ENCODE measurements around the gene TAF8. TPM values are rescaled to one million over a fixed set of nuclear protein-coding genes. Genes with fewer than 3 reads are reported as not detected.

TAF8 gene
- total RNA-seq, 1 donor, result 11.9 TPM

DNA sequence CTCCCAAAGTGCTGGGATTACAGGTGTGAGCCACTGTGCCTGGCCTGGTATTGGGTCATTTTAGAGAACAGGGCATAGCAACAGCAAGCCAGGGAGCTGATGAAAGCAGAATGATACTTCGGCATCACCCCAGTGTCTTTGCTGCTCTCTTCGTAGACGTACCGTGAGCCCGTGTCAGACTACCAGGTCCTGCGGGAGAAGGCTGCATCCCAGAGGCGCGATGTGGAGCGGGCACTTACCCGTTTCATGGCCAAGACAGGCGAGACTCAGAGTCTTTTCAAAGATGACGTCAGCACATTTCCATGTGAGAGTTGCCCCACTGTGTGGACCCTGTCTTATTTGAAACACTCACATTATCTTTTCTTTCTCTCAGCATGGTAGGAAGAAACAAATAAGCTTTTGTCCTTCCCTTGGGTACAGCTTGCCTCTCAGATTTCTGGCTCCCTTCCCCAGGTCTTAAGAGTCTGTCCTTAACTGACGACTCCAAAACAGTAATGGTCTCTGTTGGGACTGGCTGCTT lies 15.9 kb downstream of the TAF8 start:
- H3K4me3 ChIP-seq (ENCODE audit: low read depth, low read length), result no peak overlapping the region
- no peak for DNase-seq (ENCODE audit: low read depth)
- TF ChIP-seq CTCF (IDR thresholded peaks at IDR 0.05; ENCODE audit: insufficient read depth, low read length), result no peak

GRCh38 chr6:42068173-42068572 lies 17.8 kb downstream of the TAF8 start:
- H3K4me3 ChIP-seq (ENCODE audit: low read depth, low read length), result no peak overlapping the region
- TF ChIP-seq CTCF (IDR thresholded peaks at IDR 0.05; ENCODE audit: insufficient read depth, low read length), result no peak
- DNase-seq (ENCODE audit: low read depth), result no peak

DNA sequence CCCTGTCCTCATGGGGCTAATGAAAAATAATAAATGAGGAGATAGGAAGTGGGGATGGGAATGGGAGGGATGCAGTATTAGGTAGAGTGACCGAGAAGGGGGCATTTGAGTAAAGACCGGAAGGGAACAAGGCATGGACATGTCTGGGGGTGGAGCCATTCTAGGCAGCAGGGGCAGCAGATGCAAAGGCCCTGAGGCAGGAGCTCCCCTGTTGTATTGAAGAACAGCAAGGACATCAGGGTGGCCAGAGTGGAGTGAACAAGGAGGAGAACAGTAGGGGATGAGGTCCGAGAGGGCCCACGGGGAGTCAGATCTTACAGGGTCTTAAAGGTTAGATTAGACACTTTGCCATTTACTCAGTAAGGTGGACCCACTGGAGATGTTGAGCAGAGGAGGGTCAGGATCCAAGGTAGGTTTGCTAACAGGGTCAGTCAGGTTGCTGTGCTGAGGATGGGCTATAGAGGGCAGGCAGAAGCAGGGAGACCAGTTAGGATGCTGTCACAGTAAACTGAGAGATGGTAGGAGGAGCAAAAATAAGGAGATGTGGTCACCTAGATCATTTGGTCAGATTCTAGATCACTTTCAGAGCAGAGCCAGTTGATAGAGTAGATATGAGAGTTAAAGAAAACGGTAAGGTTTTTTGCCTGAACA lies 18.7 kb downstream of the TAF8 start:
- DNase-seq (ENCODE audit: low read depth), result no peak
- TF ChIP-seq CTCF (IDR thresholded peaks at IDR 0.05; ENCODE audit: insufficient read depth, low read length), result no peak
- H3K4me3 ChIP-seq (ENCODE audit: low read depth, low read length), result no peak overlapping the region

DNA sequence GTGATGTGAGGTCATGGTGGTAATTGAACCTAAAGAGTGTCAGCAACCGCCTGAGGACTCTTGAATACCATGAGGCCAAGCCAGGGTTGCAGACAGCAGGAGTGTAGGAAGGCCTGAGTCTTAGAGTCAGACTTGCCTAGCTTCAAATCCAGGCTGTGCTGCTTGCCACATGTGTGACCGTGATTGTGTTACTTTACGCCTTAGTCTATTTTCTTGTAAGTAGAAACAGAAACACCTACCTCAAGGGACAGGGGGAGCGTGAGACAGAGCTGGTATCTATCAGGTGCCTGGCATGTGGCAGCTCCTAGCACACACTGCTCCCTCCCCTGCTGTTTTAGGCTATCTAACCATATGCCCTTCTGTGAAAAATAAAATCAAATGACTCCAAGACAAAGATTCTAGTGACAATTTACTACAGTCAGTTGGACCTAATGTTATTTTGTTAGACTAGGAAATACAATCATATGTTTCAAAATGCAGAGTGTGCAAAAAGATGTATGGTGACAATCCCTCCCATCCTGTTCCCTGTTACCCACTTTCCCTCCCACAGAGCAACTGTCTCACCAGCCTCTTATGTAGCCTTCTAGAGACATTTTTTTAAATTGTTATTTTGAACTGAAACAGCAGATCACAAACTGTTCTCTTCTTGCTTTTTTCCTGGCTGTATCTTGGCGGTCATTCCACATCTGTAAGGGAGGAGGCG lies 21.7 kb downstream of the TAF8 start:
- TF ChIP-seq CTCF (IDR thresholded peaks at IDR 0.05; ENCODE audit: insufficient read depth, low read length), result no peak
- DNase-seq (ENCODE audit: low read depth), result no peak
- no peak overlapping the region for H3K4me3 ChIP-seq (ENCODE audit: low read depth, low read length)

- no peak overlapping the region for H3K4me3 ChIP-seq (ENCODE audit: low read depth, low read length)
- no peak for DNase-seq (ENCODE audit: low read depth)
- no peak for TF ChIP-seq CTCF (IDR thresholded peaks at IDR 0.05; ENCODE audit: insufficient read depth, low read length)
Measured at GRCh38 chr6:42073287-42073686, 23.0 kb downstream of the TAF8 start.

- TF ChIP-seq CTCF (IDR thresholded peaks at IDR 0.05; ENCODE audit: insufficient read depth, low read length), result peak; percentile 96
- no peak overlapping the region for H3K4me3 ChIP-seq (ENCODE audit: low read depth, low read length)
- peak; percentile 80 for DNase-seq (ENCODE audit: low read depth)
Measured at GRCh38 chr6:42075159-42075838, 25.0 kb downstream of the TAF8 start.
